Stimulated activated CD4-positive, alpha-beta T cell treated with anti-CD3 and anti-CD28 coated beads, Interleukin-1b, Interleukin-23, amount 100 ng/mL, for 48 hours (primary cell): ENCODE measurements around the gene STAM.
"Not testable (repeated sequence)": the region's sequence is repeated elsewhere in the genome, so short reads cannot be mapped to it uniquely, and the experiment has no call there.

Source experiments
- DNase-seq: peaks from one replicate; pipeline ENCODE4 v3.0.0-alpha.2; 2020

STAM gene

GRCh38 chr10:17682236-17682946, 38.4 kb downstream of the STAM start:
- no peak for DNase-seq

- no peak for DNase-seq
Observed at GRCh38 chr10:17683541-17683940, 39.6 kb downstream of the STAM start.

GRCh38 chr10:17684537-17684936, 40.6 kb downstream of the STAM start:
- no peak for DNase-seq

- peak; percentile 24 for DNase-seq
Observed at GRCh38 chr10:17685233-17685840, 41.4 kb downstream of the STAM start.

GRCh38 chr10:17687117-17687831, 43.3 kb downstream of the STAM start:
- no peak for DNase-seq

- no peak for DNase-seq
Observed at GRCh38 chr10:17689137-17689536, 45.2 kb downstream of the STAM start.

GRCh38 chr10:17693009-17693408, 49.1 kb downstream of the STAM start:
- no peak for DNase-seq

GRCh38 chr10:17698696-17699095, 54.7 kb downstream of the STAM start:
- DNase-seq = no peak

GRCh38 chr10:17701301-17701700, 57.4 kb downstream of the STAM start:
- no peak for DNase-seq

- no peak for DNase-seq
Observed at GRCh38 chr10:17703706-17704105, 59.8 kb downstream of the STAM start.

- no peak for DNase-seq
Observed at GRCh38 chr10:17708821-17709220, 64.9 kb downstream of the STAM start.

GRCh38 chr10:17709492-17709891, 65.5 kb downstream of the STAM start:
- no peak for DNase-seq

- DNase-seq = no peak
Observed at GRCh38 chr10:17710181-17710580, 66.2 kb downstream of the STAM start.

- DNase-seq = no peak
Observed at GRCh38 chr10:17712053-17712452, 68.1 kb downstream of the STAM start.

- no peak for DNase-seq
Observed at GRCh38 chr10:17712717-17713471, 68.9 kb downstream of the STAM start.

GRCh38 chr10:17713758-17714157, 69.8 kb downstream of the STAM start:
- DNase-seq = no peak

- no peak for DNase-seq
Observed at GRCh38 chr10:17716161-17716560, 72.2 kb downstream of the STAM start.

- DNase-seq = not testable (repeated sequence)
Observed at GRCh38 chr10:17722317-17723014, 78.5 kb downstream of the STAM start.

GRCh38 chr10:17725703-17726102, 81.8 kb downstream of the STAM start:
- DNase-seq = no peak

- DNase-seq = no peak
Observed at GRCh38 chr10:17729630-17730029, 85.7 kb downstream of the STAM start.

GRCh38 chr10:17730667-17731066, 86.7 kb downstream of the STAM start:
- DNase-seq = no peak

- DNase-seq = no peak
Observed at GRCh38 chr10:17731331-17732020, 87.5 kb downstream of the STAM start.
